T-helper 2 cell (primary cell): Measurements from ENCODE around the gene MACROD2.

ENCODE experiments used
- DNase-seq, 5 experiments: peaks; one replicate each; pipeline versions ENCODE4 v3.0.0 to v3.0.0-alpha.2; 2012 to 2022

The MACROD2 gene

GRCh38 chr20:14553774-14554534 lies 558.6 kb downstream of the MACROD2 start:
- DNase-seq, result no peak

DNA sequence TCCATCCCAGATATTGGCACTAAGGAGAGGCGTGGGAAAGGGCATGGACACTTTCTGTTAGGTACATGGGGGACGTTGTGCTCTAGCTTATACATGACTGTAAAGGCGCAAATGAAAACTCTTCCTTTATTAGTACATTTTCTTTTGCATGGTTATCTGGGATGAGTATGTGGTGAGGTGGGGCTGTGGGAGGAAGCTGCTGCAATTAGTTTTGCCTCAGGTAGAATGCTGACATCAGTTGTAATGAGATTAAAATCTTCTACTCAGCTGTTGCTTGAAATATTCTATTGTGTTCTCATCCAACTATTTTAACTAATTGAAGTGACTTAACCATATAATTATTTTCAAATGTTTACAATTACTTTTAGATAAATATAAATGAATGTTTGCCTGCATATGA lies 560.4 kb downstream of the MACROD2 start:
- DNase-seq, result no peak

GRCh38 chr20:14556206-14556605 lies 560.9 kb downstream of the MACROD2 start:
- DNase-seq, result no peak

DNA sequence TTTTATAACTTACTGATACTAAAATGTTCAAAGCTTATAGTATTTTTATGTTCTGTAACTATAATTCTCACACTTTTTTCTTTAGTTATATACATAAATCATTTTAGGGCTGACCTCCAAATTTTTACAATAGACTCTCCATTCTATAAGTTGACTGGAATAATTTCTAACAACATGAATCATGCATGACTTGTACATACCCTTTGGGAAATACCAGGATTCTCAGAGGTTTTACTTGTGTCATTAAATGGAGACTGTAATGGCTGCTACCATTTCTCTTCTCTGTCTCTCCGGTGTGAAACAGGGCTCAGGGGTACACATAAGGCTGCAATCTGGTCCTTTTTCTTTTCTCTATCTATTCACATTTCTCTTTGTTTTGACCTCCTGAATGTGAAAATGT lies 564.3 kb downstream of the MACROD2 start:
- DNase-seq, result no peak

- DNase-seq, result no peak
These were observed 566.5 kb downstream of the MACROD2 start for GRCh38 chr20:14561741-14562221.

DNA sequence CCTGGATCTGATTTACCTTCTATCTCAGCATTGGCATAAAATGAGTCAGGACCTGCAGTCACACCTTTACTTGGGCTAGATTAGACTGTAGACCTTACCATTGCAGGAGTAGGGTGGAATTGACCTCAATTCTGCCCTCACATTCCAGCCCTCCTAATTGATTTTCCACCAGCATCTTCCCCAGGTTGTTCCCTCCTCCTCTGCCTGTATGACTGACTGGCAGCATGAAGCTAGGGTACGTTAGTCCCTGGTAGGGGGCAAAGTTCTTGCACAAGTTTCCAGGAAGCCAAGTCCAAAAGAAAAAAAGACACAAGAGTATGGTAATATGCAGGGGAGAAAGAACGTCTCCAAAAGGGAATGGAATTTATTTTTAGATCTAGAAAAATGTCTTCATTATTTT lies 567.7 kb downstream of the MACROD2 start:
- no peak for DNase-seq

GRCh38 chr20:14566505-14566904 lies 571.2 kb downstream of the MACROD2 start:
- no peak for DNase-seq

- DNase-seq, result no peak
These were observed 572.9 kb downstream of the MACROD2 start for GRCh38 chr20:14568225-14568624.

GRCh38 chr20:14568701-14569100 lies 573.4 kb downstream of the MACROD2 start:
- no peak for DNase-seq

DNA sequence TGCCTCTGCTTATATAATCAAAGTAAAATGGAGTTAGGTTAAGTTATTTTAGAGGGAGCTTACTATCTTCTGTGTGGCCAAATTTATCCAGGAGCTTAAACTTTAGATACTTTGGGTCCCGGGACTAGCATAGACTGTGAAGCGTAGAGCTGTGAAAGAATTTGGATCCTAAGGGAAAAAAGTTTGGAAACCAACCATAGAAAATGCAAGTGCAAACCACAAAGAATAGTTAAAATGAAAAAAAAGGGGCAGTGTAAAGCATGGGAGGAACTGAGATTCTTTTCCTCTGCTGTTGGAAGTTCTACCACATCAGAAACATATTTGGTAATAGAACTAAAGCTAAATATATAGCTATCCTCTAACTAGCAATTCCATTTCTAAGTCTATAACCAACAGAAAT lies 574.3 kb downstream of the MACROD2 start:
- no peak for DNase-seq

DNA sequence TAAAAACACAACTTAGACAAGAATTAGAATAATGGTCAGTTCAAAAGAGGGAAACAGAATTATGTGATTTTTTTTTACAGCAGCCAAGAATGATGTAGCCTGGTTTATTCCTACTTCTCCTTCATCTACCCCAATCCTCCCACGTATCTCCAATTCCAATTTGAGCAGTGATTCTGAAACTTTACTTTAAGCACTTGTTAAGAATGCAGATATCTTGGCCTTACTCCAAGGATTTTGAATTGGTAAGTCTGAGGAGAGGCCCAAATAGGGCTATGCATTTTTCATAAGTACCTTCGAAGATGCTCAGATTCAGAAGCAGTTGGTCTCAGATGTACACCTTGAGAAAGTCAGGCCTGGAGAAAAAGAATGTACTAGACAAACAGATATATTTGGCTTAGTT lies 575.5 kb downstream of the MACROD2 start:
- DNase-seq, result no peak

- DNase-seq, result no peak
These were observed 578.4 kb downstream of the MACROD2 start for GRCh38 chr20:14573676-14574075.

DNA sequence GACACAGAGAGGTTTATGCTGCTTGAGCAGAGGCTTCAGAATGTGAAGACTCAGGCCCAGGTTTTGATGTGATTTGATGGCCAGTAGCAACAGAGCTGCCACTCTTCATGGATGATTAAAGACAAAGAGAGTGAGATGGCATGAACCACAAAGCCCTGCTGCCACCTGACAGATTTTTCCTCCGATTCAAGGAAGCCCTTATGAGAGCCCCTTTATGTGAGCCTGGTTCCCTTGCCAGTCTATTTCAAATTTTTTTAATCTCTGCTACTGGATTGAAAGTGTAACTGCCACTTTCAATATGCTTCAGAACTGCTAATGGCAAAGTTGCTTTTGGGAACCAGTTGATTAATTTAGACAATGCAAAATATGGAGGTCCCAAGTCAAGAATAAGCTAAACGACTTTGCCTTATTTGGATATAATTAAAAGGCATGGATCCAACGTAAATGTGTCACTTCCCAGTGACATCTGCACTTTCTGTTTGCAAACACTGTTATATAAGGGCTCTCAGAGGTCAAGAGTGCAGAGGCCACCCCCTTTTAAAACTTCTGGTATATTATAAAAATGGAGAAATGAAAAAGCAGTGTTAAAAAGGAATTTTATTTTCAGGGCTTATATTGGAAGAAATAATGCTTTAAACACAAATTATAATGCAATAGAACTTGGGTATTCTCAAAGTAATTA lies 581.0 kb downstream of the MACROD2 start:
- no peak for DNase-seq

- DNase-seq, result no peak
These were observed 585.2 kb downstream of the MACROD2 start for GRCh38 chr20:14580418-14581074.

DNA sequence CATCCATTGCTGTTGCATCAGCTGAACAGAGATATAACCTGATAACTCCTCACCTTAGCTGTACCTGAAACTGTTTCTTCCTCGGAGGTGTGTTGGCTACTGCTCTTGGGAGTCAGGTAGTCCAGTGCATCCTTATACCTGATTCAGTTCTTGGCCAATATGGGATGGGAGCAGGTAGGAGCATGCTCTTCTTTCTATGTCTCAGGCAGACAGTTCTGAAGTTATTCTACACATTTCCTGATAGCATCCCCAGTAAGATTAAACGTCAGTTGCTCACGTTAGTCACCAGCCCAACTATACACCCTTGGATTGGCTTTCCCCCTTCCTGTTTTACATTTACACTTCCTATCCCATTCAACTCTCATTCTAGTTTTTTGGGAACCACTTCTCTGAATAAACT lies 586.4 kb downstream of the MACROD2 start:
- no peak for DNase-seq

DNA sequence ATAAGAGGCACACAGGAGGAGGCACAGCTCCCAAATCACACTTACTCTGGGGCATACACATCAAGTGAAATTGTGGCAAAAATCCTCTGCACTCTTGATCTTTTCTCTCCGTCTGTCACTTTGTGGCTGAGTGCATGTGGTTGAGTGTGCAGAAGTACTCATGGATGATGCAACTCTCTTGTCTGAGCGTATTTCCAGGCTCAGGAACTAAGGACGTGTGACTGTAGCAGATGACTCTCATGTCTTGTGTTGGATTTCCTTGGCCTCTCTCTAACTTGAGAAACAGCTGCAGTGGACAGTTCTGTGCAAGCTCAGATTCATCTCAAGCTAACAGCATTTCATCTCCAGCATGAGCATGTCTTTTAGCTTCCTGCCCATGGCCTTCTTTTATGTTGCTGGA lies 587.5 kb downstream of the MACROD2 start:
- no peak for DNase-seq

DNA sequence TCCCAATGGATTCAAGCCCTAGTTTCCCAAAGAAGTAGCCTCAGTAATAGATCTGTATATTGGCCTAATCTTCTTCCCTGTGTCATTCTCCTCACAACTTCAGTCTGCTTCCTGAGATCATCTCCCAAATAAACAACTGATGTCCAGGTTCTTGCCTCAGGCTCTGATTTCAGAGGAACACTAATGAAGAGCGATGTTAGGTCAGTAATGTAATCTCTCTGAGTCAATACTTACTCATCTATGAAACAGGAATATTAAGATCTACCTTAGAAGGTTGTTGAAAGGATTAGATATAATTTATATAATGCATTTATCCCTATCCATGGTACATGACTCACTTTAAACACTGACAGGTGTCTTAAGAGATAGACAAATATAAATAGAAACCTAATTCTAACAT lies 588.1 kb downstream of the MACROD2 start:
- DNase-seq, result no peak

DNA sequence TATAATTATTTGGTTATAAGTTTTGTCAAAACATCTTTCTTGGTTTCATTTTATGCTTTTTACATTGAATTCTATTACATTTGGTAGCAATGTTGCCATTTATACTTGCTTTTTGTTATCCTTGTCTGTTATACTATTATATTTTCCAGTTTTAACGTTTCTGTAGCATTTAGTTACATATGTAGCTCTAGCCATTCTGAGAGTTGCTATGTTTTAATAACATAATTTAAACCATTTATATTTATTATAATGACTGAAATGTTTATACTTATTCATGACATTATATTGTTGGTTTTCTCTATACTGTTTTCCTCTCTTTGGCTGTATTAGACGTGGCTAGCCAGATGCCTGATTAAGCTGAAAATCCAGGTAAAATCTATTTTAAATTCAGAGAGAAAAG lies 594.1 kb downstream of the MACROD2 start:
- DNase-seq, result no peak

DNA sequence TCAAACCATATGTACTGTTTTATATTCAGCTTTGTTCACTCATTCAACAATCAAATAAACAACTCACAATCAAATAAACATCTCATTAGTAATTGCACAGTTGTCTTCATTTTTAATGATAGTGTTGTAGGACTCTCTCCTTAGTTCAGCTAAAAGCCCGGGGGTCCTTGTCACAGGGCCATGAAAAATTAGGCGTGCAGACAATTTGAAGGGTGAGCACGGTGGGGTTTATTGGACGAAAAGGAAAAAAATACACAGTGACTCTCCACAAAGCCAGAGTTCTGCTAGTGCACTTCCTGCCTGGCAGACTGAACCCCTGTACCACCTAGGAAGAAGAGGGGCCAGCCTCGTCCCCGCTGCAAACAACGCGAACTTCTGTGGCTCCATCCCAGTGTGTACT lies 599.7 kb downstream of the MACROD2 start:
- DNase-seq, result no peak

- DNase-seq, result no peak
These were observed 601.9 kb downstream of the MACROD2 start for GRCh38 chr20:14597206-14597715.

- DNase-seq, result no peak
These were observed 604.3 kb downstream of the MACROD2 start for GRCh38 chr20:14599613-14600012.

GRCh38 chr20:14600527-14600926 lies 605.2 kb downstream of the MACROD2 start:
- DNase-seq, result no peak

DNA sequence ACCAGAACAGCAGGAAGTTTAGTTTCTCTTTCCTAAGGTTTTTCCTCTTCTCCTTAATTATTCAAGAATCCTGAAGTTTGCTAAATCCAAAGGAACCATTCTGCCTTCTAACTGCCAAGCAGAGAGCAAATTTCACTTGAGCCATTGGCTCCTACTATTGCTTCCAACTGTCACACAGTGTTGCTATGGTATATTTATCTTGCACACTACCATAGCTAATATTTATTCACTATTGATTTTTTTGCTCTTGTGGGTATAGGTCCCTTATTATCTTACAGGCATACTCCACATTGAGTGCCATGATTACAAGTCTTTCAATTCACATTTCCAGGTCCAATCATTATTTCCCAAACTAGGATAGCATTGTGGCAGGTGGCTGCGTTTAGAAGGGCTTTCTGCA lies 608.8 kb downstream of the MACROD2 start:
- DNase-seq, result no peak
